Hematopoietic multipotent progenitor cell (in vitro differentiated cells): ENCODE data around the gene KLF11. TPM values are rescaled to one million over a fixed set of nuclear protein-coding genes. Genes with fewer than 3 reads are reported as not detected.
"Not testable (repeated sequence)": the region's sequence is repeated elsewhere in the genome, so short reads cannot be mapped to it uniquely, and the experiment has no call there.

Source experiments
- DNase-seq, 3 donors: peaks; one replicate each; pipeline ENCODE4 v3.0.0-alpha.2; 2011 to 2015; ENCODE audit warnings: low read depth in 2 of 3, low spot score in 2 of 3
- total RNA-seq: library from RNA; depleted of rRNA; stranded (reverse); fragments of >200 nt; gene quantifications from one replicate; pipeline ENCODE4 v1.2.3, GENCODE V29; 2012

KLF11 gene
- total RNA-seq, 1 donor: 13.5 TPM

DNA sequence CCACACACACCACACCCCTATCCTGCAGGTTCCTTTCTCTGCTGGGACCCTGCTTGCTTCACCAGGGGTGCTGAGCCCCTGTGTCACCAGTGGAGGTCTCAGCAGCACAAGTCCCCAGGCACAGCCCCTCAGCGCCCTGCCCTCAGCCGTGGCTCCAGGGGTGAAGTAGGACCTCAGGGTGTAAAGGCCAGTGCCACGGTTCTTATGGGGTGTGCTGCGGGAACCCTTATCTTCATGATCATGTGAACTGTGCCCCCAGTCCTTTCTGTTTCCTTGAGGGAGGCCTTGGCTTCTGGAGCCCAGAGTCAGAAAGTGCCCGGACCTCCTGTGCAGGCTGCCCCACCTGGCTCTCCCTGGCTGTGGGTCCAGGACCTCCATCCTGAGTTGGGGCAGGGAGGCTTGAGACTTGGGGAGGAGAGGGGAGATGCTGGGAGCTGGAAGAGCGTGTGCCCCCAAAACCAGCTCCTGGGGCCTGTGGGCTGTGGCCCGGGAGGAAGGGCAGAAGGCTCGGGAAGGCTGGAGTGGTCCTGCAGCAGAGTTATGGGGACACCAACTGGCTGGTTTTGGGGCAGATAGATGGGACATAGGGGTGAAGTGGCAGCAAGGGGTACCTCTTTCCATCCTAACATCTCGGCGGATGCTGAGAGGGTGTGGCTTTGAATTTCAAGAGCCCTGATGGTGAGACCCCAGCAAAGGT is 20.2 kb upstream of the KLF11 start:
- DNase-seq: no peak

DNA sequence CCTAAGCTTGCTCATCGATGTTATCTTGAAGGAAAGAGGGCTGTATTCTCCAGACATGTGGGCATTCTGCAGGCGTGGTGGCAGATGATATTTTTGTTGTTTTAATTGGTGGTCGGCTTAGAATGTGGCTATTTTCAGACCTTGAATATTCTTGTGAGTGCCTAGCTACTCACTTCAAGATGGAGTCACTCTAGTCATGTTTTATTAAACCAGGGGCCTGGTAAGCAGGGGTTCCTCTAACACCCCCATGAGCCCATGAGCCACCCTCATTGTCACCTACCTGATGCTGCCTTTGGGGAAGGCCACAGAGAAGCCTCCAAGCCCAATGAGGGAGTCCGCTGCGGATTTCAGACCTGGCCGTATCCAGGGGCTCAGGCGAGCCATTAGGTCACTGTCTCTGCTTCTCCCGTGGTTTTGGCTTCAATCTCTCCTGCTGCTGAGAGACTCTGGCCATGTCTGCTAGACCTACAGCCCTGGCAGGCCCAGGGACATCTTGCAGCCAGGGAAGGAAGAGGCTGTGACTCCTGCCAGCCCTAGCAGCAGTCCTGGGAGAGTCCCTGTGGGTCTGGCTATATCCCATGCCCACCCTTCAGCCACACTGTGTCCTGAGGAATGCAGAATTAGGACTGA is 16.3 kb upstream of the KLF11 start:
- no peak for DNase-seq

GRCh38 chr2:10027660-10028330 is 15.6 kb upstream of the KLF11 start:
- no peak for DNase-seq

- no peak for DNase-seq
Observed at GRCh38 chr2:10028407-10028987, 14.9 kb upstream of the KLF11 start.

DNA sequence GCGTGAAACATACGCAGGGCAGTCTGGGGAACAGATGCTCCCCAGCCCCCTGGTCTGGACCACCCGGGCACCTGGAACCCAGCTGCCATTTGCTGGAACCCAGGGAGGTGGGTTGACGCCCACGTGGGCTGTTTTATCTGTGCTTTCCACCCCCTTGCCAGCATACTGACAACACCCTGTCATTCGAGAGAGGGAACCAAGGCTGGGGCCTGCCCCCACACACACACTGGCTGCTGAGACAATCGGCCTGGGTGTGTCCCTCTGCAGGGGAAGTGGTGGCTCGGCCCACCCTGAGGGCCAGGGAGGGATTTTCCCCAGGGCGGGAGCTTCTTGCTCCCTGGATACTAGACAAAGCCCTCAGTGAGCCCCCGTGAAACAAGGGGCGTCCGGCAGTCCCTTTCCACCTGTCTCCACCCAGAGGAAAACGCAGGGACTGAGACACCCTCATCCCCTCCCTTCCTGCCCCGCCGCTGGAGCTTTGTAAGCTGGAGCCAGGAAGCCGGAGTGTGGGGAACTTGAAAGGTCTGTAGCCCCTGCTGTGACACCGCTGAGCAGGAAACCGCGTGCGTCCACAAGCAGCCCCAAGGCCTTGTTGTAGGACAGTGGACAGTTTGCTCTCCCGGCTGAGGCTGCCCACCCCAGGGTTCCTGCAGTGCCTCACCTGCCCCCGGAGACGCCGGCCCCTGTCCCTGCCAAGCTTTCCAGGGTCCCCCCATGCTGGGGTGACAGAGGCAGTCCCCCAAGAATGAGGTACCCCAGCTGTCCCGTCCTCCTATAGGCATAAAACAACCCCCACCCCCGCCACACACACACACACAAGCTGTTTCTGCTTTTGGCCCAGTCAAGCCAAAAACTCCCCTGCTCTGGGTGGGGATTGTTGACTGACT is 14.1 kb upstream of the KLF11 start:
- peak in 2 of 3 donors; percentile 79 for DNase-seq

GRCh38 chr2:10029875-10030223 is 13.5 kb upstream of the KLF11 start:
- no peak for DNase-seq

- no peak for DNase-seq
Observed at GRCh38 chr2:10030311-10030736, 13.0 kb upstream of the KLF11 start.

DNA sequence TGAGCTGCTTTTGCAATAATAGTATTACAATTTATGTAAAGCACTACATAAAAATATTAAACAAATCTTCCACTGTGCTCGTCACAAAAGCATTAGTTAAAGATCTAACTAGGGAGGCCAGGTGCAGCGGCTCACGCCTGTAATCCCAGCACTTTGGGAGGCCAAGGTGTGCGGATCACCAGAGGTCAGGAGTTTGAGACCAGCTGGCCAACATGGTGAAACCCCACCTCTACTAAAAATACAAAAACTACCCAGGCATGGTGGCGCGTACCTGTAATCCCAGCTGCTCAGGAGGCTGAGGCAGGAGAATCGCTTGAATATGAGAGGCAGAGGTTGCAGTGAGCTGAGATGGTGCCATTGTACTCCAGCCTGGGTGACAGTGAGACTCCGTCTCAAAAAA is 12.6 kb upstream of the KLF11 start:
- not testable (repeated sequence) for DNase-seq

GRCh38 chr2:10031886-10032745 is 11.2 kb upstream of the KLF11 start:
- no peak for DNase-seq

DNA sequence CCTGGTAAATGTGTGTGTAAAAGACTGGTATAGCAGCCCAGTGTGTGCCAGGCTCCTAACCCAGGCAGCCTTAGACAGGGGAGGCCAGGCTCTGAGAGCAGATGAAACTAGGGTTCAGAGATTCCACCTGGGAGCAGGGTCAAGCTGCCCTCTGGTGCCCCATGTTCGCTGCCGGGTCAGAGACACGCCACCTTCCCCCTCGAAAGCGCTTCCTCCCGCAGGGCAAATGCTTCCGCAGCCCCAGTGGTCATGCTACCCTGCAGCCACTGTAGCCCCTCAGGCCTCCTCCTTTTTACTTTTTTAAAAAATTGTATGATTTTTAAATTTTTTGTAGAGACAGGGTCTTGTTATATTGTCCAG is 10.6 kb upstream of the KLF11 start:
- no peak for DNase-seq

- DNase-seq: no peak
Observed at GRCh38 chr2:10033251-10034006, 9.9 kb upstream of the KLF11 start.

GRCh38 chr2:10034333-10035052 is 8.9 kb upstream of the KLF11 start:
- DNase-seq: no peak

GRCh38 chr2:10035053-10035422 is 8.3 kb upstream of the KLF11 start:
- DNase-seq: no peak

DNA sequence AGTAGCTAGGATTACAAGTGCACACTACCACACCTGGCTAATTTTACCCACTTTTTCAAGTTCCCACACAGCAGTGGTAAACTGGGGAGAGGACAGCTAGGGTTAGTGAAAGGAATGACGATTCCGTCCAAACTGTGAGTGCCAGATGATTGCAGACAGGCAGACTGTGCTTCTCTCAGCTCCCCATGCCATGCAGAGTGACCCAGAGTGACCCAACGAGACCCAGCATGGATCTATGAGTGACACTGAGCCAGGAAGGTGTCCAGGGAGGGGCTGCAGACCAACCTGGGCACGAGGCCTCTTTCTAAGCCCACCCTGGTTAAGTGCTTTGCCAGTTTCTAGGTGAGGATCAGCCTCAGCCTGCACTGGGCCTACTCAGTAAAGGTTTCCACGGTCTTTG is 7.7 kb upstream of the KLF11 start:
- no peak for DNase-seq

DNA sequence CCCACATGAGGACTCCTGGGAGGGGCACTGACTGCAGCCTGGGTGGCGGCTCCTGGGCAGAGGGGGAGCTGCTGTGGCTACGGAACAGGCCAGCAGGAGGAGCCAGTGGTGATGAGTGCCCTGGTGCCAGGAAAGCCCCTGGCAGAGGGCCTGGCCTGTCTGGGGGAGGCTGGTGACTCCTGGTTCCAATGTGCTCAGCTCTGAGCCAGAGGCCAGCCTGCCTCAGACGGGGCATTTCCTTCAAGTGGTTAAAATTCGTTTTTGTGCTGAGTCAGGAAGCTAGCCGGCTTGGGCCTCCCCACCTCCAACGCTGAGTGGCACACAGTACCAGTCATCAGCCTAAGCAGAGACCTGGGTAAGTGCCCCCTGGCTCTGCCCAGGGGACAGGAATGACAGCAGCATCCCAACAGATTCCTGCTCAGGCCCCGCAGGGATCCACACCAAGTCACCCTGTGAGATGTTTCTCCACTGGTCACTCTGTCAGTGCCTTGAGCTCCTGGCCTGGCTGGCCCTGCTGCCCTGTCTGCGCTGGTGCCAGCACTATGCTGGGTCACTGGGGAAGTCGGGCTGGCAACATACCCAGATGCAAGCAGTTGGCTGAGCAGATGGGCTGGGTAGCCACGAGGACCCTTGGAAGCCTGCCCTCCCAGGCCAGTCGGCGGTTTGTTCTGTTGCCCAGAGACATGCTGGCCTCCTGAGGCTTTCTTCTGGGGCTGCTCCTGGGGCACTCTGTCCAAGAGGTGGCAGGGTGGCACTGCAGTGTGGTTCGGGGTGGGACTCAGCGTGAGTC is 7.1 kb upstream of the KLF11 start:
- peak in 2 of 3 donors; percentile 95 to 96 for DNase-seq

DNA sequence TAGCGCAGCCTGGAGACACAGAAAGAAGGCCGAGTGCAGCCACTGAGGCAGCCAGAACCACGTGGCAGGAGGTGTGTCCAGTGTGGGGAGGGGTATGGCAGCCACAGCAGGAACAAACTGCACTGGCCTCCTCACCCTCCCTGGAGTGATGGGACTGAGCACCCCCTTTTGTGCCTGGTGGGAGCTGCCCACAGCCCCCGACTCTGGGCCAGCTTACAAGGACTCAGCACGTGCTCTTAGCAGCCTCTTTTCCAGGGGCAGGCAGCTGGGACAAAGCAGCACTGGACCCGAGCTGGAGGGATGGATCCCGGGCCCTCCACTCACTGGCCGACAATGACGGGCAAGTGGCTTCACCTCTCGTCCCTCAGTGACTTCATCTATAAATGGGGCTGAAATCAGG is 5.2 kb upstream of the KLF11 start:
- DNase-seq: no peak

DNA sequence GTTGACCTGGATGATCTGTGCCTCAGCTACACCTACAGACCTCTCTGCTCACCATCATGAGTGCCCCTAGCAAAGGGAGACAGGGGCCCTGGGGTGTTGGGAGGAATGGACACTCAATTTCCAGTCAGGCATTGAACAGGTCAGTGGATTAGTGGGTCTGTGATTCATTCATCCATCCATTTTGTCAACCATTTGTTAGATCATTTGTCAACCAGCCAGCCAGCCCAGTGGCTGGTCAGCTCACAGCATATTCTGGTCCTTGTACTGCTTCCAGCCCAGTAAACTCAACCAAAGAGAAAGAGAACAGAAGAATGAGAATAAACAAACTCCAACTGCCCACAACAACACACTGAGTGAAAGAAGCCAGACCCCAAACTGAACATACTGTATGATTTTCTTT is 4.6 kb upstream of the KLF11 start:
- no peak for DNase-seq
